ENCODE measurements around the gene PTPN2. TPM values are rescaled to one million over a fixed set of nuclear protein-coding genes. Genes with fewer than 3 reads are reported as not detected.
"Not testable (repeated sequence)": the region's sequence is repeated elsewhere in the genome, so short reads cannot be mapped to it uniquely, and the experiment has no call there.

Gene PTPN2
- total and polyA plus RNA-seq, 7 experiments from 2014 or later: 55.8 to 92.2 (median 76.2) TPM

GRCh38 chr18:12776821-12777471 lies 107.1 kb downstream of the PTPN2 start:
- POLR2A ChIA-PET: interaction anchor here (0.6 kb wide), 2 partner anchors 44 to 105 kb away, joined by 3 to 4 read pairs; no protein-coding TSS in a partner anchor
- Mint-ChIP-seq H3K4me3 (peak overlapping the region in 1 of 10 donors; percentile 37), H3K9me3 (peaks cover 0 to 11% (median 4%) of the 10 kb centered on the region in 11 donors), H3K27me3 (no peaks in the 10 kb centered on the region), H3K36me3 (peaks cover 0 to 7% (median 0%) of the 10 kb centered on the region in 5 donors), H3K27ac (no peak overlapping the region), H3K4me1 (peaks cover 0 to 18% (median 16%) of the 10 kb centered on the region in 7 donors)
- H3K4me1 ChIP-seq (ENCODE audit: control insufficient read depth in 2 of 2, insufficient read depth in 2 of 2, low read length in 2 of 2): peaks cover 0 to 6% of the 10 kb centered on the region in 2 donors
- intact Hi-C loops (cut with micrococcal nuclease): no loop called here
- no peak overlapping the region for H3K4me3 ChIP-seq (ENCODE audit: low read length)
- DNase-seq: peak in 1 of 9 donors; percentile 9
- H3K9me3 ChIP-seq (ENCODE audit: control insufficient read depth in 2 of 3, low read length in 3 of 3): no peaks in the 10 kb centered on the region
- H3K27ac ChIP-seq (ENCODE audit: low read depth, low read length): no peak overlapping the region
- CTCF ChIA-PET: interaction anchor here (1.2 kb wide), 1 partner anchor 116 kb away, joined by 3 read pairs; no protein-coding TSS in a partner anchor
- ATAC-seq: no peak
- H3K27me3 ChIP-seq (ENCODE audit: control insufficient read depth in 2 of 2, insufficient read depth in 2 of 2, low read length in 2 of 2): no peaks in the 10 kb centered on the region
- no peaks in the 10 kb centered on the region for H3K36me3 ChIP-seq (ENCODE audit: control insufficient read depth in 2 of 3, insufficient read depth in 3 of 3, low read length in 3 of 3)

- H3K27me3 Mint-ChIP-seq; CTCF ChIA-PET; intact Hi-C loops (cut with micrococcal nuclease); H3K27ac ChIP-seq (ENCODE audit: low read depth, low read length); ATAC-seq; H3K36me3 Mint-ChIP-seq; H3K9me3 ChIP-seq (ENCODE audit: control insufficient read depth in 2 of 3, low read length in 3 of 3); H3K36me3 ChIP-seq (ENCODE audit: control insufficient read depth in 2 of 3, insufficient read depth in 3 of 3, low read length in 3 of 3); DNase-seq; H3K27me3 ChIP-seq (ENCODE audit: control insufficient read depth in 2 of 2, insufficient read depth in 2 of 2, low read length in 2 of 2); H3K4me3 ChIP-seq (ENCODE audit: low read length); H3K4me1 ChIP-seq (ENCODE audit: control insufficient read depth in 2 of 2, insufficient read depth in 2 of 2, low read length in 2 of 2): not testable (repeated sequence)
- Mint-ChIP-seq H3K9me3 (peaks cover 0 to 11% (median 4%) of the 10 kb centered on the region in 11 donors), H3K4me1 (peaks cover 0 to 18% (median 16%) of the 10 kb centered on the region in 7 donors), H3K27ac (peak overlapping the region in 8 of 9 donors; percentile 54 to 95 (median 88)), H3K4me3 (peak overlapping the region; percentile 81 to 90 (median 87))
- POLR2A ChIA-PET: interaction anchor here (0.6 to 1.6 kb wide), 4 partner anchors 44 to 109 kb away, joined by 3 to 8 read pairs (median 6); partner anchors contain the start of gene PTPN2
Observed at GRCh38 chr18:12776415-12776814, 107.6 kb downstream of the PTPN2 start.

GRCh38 chr18:12774982-12775381 lies 109.1 kb downstream of the PTPN2 start:
- Mint-ChIP-seq H3K36me3 (peaks cover 0 to 7% (median 0%) of the 10 kb centered on the region in 5 donors), H3K4me3 (peak overlapping the region; percentile 81 to 90 (median 87)), H3K4me1 (peaks cover 0 to 18% (median 16%) of the 10 kb centered on the region in 7 donors), H3K9me3 (peaks cover 0 to 11% (median 4%) of the 10 kb centered on the region in 11 donors), H3K27ac (peak overlapping the region; percentile 16 to 95 (median 87)), H3K27me3 (no peaks in the 10 kb centered on the region)
- Histone ChIP-seq H3K9me3 (ENCODE audit: control insufficient read depth in 2 of 3, low read length in 3 of 3) (no peaks in the 10 kb centered on the region), H3K27ac (ENCODE audit: low read depth, low read length) (peak overlapping the region; percentile 64), H3K36me3 (ENCODE audit: control insufficient read depth in 2 of 3, insufficient read depth in 3 of 3, low read length in 3 of 3) (no peaks in the 10 kb centered on the region), H3K27me3 (ENCODE audit: control insufficient read depth in 2 of 2, insufficient read depth in 2 of 2, low read length in 2 of 2) (no peaks in the 10 kb centered on the region), H3K4me3 (ENCODE audit: low read length) (peak overlapping the region; percentile 74), H3K4me1 (ENCODE audit: control insufficient read depth in 2 of 2, insufficient read depth in 2 of 2, low read length in 2 of 2) (peaks cover 0 to 6% of the 10 kb centered on the region in 2 donors)
- CTCF ChIA-PET: no interaction called here
- intact Hi-C loops (cut with micrococcal nuclease): loop anchor here in 1 of 2 donors (2.0 kb wide), 2 partner anchors 64 to 108 kb away; no protein-coding TSS in a partner anchor
- DNase-seq: no peak
- ATAC-seq: peak; percentile 52
- POLR2A ChIA-PET: interaction anchor here (0.6 to 1.6 kb wide), 2 partner anchors 72 to 109 kb away, joined by 3 to 8 read pairs; partner anchors contain the start of genes PSMG2 and PTPN2

- Mint-ChIP-seq H3K4me3 (peak overlapping the region in 6 of 10 donors; percentile 2 to 85 (median 38)), H3K4me1 (peaks cover 0 to 20% (median 16%) of the 10 kb centered on the region in 7 donors), H3K9me3 (peaks cover 0 to 7% (median 3%) of the 10 kb centered on the region in 11 donors), H3K36me3 (peaks cover 0 to 7% (median 0%) of the 10 kb centered on the region in 5 donors), H3K27me3 (no peaks in the 10 kb centered on the region), H3K27ac (peak overlapping the region in 1 of 9 donors; percentile 53)
- POLR2A ChIA-PET: interaction anchor here (1.0 kb wide), 1 partner anchor 89 kb away, joined by 3 read pairs; no protein-coding TSS in a partner anchor
- CTCF ChIA-PET: no interaction called here
- ATAC-seq: no peak
- Histone ChIP-seq H3K4me3 (ENCODE audit: low read length) (no peak overlapping the region), H3K36me3 (ENCODE audit: control insufficient read depth in 2 of 3, insufficient read depth in 3 of 3, low read length in 3 of 3) (no peaks in the 10 kb centered on the region), H3K27me3 (ENCODE audit: control insufficient read depth in 2 of 2, insufficient read depth in 2 of 2, low read length in 2 of 2) (no peaks in the 10 kb centered on the region), H3K4me1 (ENCODE audit: control insufficient read depth in 2 of 2, insufficient read depth in 2 of 2, low read length in 2 of 2) (peaks cover 0 to 6% of the 10 kb centered on the region in 2 donors), H3K27ac (ENCODE audit: low read depth, low read length) (no peak overlapping the region), H3K9me3 (ENCODE audit: control insufficient read depth in 2 of 3, low read length in 3 of 3) (no peaks in the 10 kb centered on the region)
- intact Hi-C loops (cut with micrococcal nuclease): no loop called here
- no peak for DNase-seq
Observed at GRCh38 chr18:12773369-12773768, 110.7 kb downstream of the PTPN2 start.

GRCh38 chr18:12772111-12772510 lies 111.9 kb downstream of the PTPN2 start:
- Histone ChIP-seq H3K36me3 (ENCODE audit: control insufficient read depth in 2 of 3, insufficient read depth in 3 of 3, low read length in 3 of 3) (no peaks in the 10 kb centered on the region), H3K27ac (ENCODE audit: low read depth, low read length) (no peak overlapping the region), H3K27me3 (ENCODE audit: control insufficient read depth in 2 of 2, insufficient read depth in 2 of 2, low read length in 2 of 2) (no peaks in the 10 kb centered on the region), H3K4me1 (ENCODE audit: control insufficient read depth in 2 of 2, insufficient read depth in 2 of 2, low read length in 2 of 2) (peaks cover 0 to 6% of the 10 kb centered on the region in 2 donors), H3K9me3 (ENCODE audit: control insufficient read depth in 2 of 3, low read length in 3 of 3) (no peaks in the 10 kb centered on the region), H3K4me3 (ENCODE audit: low read length) (no peak overlapping the region)
- DNase-seq (no peak), ATAC-seq (no peak)
- peaks cover 0 to 7% (median 0%) of the 10 kb centered on the region in 5 donors for H3K36me3 Mint-ChIP-seq
- no peaks in the 10 kb centered on the region for H3K27me3 Mint-ChIP-seq
- peaks cover 0 to 20% (median 16%) of the 10 kb centered on the region in 7 donors for H3K4me1 Mint-ChIP-seq
- H3K4me3 Mint-ChIP-seq: no peak overlapping the region
- H3K27ac Mint-ChIP-seq: no peak overlapping the region
- CTCF ChIA-PET: no interaction called here
- H3K9me3 Mint-ChIP-seq: peaks cover 0 to 7% (median 3%) of the 10 kb centered on the region in 11 donors
- intact Hi-C loops (cut with micrococcal nuclease): no loop called here
- POLR2A ChIA-PET: no interaction called here

GRCh38 chr18:12770469-12771219 lies 113.4 kb downstream of the PTPN2 start:
- Mint-ChIP-seq H3K4me1 (peaks cover 0 to 18% (median 16%) of the 10 kb centered on the region in 7 donors), H3K9me3 (peaks cover 0 to 1% (median 0%) of the 10 kb centered on the region in 11 donors), H3K4me3 (no peak overlapping the region), H3K36me3 (peaks cover 0 to 2% (median 0%) of the 10 kb centered on the region in 5 donors), H3K27me3 (no peaks in the 10 kb centered on the region), H3K27ac (no peak overlapping the region)
- ChIA-PET CTCF (interaction anchor here (0.6 kb wide), 1 partner anchor 310 kb away, joined by 5 read pairs; no protein-coding TSS in a partner anchor), POLR2A (no interaction called here)
- no peaks in the 10 kb centered on the region for H3K9me3 ChIP-seq (ENCODE audit: control insufficient read depth in 2 of 3, low read length in 3 of 3)
- no peak overlapping the region for H3K27ac ChIP-seq (ENCODE audit: low read depth, low read length)
- DNase-seq (no peak), ATAC-seq (no peak)
- H3K4me1 ChIP-seq (ENCODE audit: control insufficient read depth in 2 of 2, insufficient read depth in 2 of 2, low read length in 2 of 2): peaks cover 0 to 6% of the 10 kb centered on the region in 2 donors
- intact Hi-C loops (cut with micrococcal nuclease): no loop called here
- H3K36me3 ChIP-seq (ENCODE audit: control insufficient read depth in 2 of 3, insufficient read depth in 3 of 3, low read length in 3 of 3): no peaks in the 10 kb centered on the region
- H3K4me3 ChIP-seq (ENCODE audit: low read length): no peak overlapping the region
- H3K27me3 ChIP-seq (ENCODE audit: control insufficient read depth in 2 of 2, insufficient read depth in 2 of 2, low read length in 2 of 2): no peaks in the 10 kb centered on the region

Measured in naive thymus-derived CD4-positive, alpha-beta T cell (primary cell).